ENCODE measurements around the gene BPIFB2.
"Not testable (repeated sequence)": the region's sequence is repeated elsewhere in the genome, so short reads cannot be mapped to it uniquely, and the experiment has no call there.

BPIFB2 gene

GRCh38 chr20:32971703-32972161 is 35.8 kb upstream of the BPIFB2 start:
- no peak for DNase-seq (ENCODE audit: low read depth)

- DNase-seq (ENCODE audit: low read depth) = no peak
Observed at GRCh38 chr20:32972181-32973076, 35.1 kb upstream of the BPIFB2 start.

GRCh38 chr20:32973077-32973717 is 34.3 kb upstream of the BPIFB2 start:
- no peak for DNase-seq (ENCODE audit: low read depth)

- not testable (repeated sequence) for DNase-seq (ENCODE audit: low read depth)
Observed at GRCh38 chr20:32974204-32975064, 33.1 kb upstream of the BPIFB2 start.

GRCh38 chr20:32975121-32975520 is 32.4 kb upstream of the BPIFB2 start:
- not testable (repeated sequence) for DNase-seq (ENCODE audit: low read depth)

GRCh38 chr20:32975698-32976674 is 31.5 kb upstream of the BPIFB2 start:
- no peak for DNase-seq (ENCODE audit: low read depth)

GRCh38 chr20:32976746-32977145 is 30.8 kb upstream of the BPIFB2 start:
- DNase-seq (ENCODE audit: low read depth) = no peak

GRCh38 chr20:32977281-32978008 is 30.1 kb upstream of the BPIFB2 start:
- no peak for DNase-seq (ENCODE audit: low read depth)

- DNase-seq (ENCODE audit: low read depth) = no peak
Observed at GRCh38 chr20:32978009-32978335, 29.5 kb upstream of the BPIFB2 start.

- DNase-seq (ENCODE audit: low read depth) = no peak
Observed at GRCh38 chr20:32979201-32979998, 28.1 kb upstream of the BPIFB2 start.

- DNase-seq (ENCODE audit: low read depth) = no peak
Observed at GRCh38 chr20:32980131-32980941, 27.2 kb upstream of the BPIFB2 start.

GRCh38 chr20:32980990-32981389 is 26.5 kb upstream of the BPIFB2 start:
- no peak for DNase-seq (ENCODE audit: low read depth)

GRCh38 chr20:32982617-32983458 is 24.7 kb upstream of the BPIFB2 start:
- no peak for DNase-seq (ENCODE audit: low read depth)

GRCh38 chr20:32983459-32984112 is 23.9 kb upstream of the BPIFB2 start:
- no peak for DNase-seq (ENCODE audit: low read depth)

- no peak for DNase-seq (ENCODE audit: low read depth)
Observed at GRCh38 chr20:32984196-32984595, 23.3 kb upstream of the BPIFB2 start.

GRCh38 chr20:32984631-32985354 is 22.7 kb upstream of the BPIFB2 start:
- no peak for DNase-seq (ENCODE audit: low read depth)

GRCh38 chr20:32985596-32985995 is 21.9 kb upstream of the BPIFB2 start:
- DNase-seq (ENCODE audit: low read depth) = no peak

Measured in HS-5 (cell line).